Psoas muscle (tissue), 8 donors: ENCODE results near the gene TRIP6. TPM values are rescaled to one million over a fixed set of nuclear protein-coding genes. Genes with fewer than 3 reads are reported as not detected.

Experiments used
- ATAC-seq, 4 donors: fragments of 200-7000 bp; cut with Tn5 transposase; one replicate each; pipeline ENCODE4 v1.9.1; 2020; ENCODE audit warnings: moderate library complexity in 3 of 4, mild to moderate bottlenecking in 2 of 4
- DNase-seq, 2 donors: peaks; one replicate each; pipeline ENCODE4 v3.0.0-alpha.2; 2020
- H3K27ac ChIP-seq: fragments of 200-600 bp; one replicate; pipeline ENCODE4 v1.8.0; 2022
- H3K27me3 ChIP-seq, 3 donors: fragments of 200-600 bp in 1 of 3; one replicate each; pipeline versions ENCODE4 v1.6.1 to v1.8.0; 2013 to 2022; ENCODE audit warnings: low read length in 2 of 3, mild to moderate bottlenecking in 2 of 3, moderate library complexity in 1 of 3; ENCODE audit not compliant: insufficient read depth in 3 of 3
- H3K36me3 ChIP-seq, 2 donors: fragments of 200-600 bp in 1 of 2; one replicate each; pipeline versions ENCODE4 v1.6.1 to v1.8.0; 2013 to 2022; ENCODE audit warnings: low read depth in 1 of 2, mild to moderate bottlenecking in 1 of 2, moderate library complexity in 1 of 2; ENCODE audit not compliant: insufficient read depth in 1 of 2
- H3K4me1 ChIP-seq: fragments of 200-600 bp; one replicate; pipeline ENCODE4 v1.8.0; 2022
- H3K4me3 ChIP-seq: fragments of 200-600 bp; one replicate; pipeline ENCODE4 v1.8.0; 2022; ENCODE audit warnings: mild to moderate bottlenecking
- H3K9me3 ChIP-seq: fragments of 200-600 bp; one replicate; pipeline ENCODE4 v1.8.0; 2022
- WGBS, 3 donors: extraction: QIAGEN DNeasy Blood & Tissue Kit; methylation state at CpG; one replicate each; pipeline versions ENCODE4 v1.1.6 to v1.1.7; 2013; 5-methylcytosine and 5-hydroxymethylcytosine counted together
- intact Hi-C, 2 donors: fragments of 100-400 bp; cut with DNase I; formaldehyde crosslinking; loops; one replicate each; pipeline versions ENCODE4 v1.11.0 to v1.14.2; 2022
- long read RNA-seq, 2 donors: library from polyadenylated mRNA; unstranded; transcript quantifications; one replicate each; pipeline ENCODE4 v2.0.0, GENCODE V29; 2021
- polyA plus RNA-seq, 3 donors: library from polyadenylated mRNA; stranded (reverse); fragments of 200-250 nt; gene quantifications; one replicate each; pipeline ENCODE4 v1.2.3, GENCODE V29; 2013
- total RNA-seq, 4 donors: library from RNA; stranded (reverse); fragmentation: NEBNext Ultra II Directional in 2 of 4; extraction: Animal tissue kit (Norgen Biotek cat#: 25700) in 2 of 4; gene quantifications; one replicate each; pipeline versions ENCODE4 v1.2.1 to v1.2.4, GENCODE V29; 2021 to 2023
- TF ChIP-seq, protein P1 (sequence below): fragments of 200-600 bp; IDR thresholded peaks from one replicate; pipeline ENCODE4 v1.8.0; 2022; ENCODE audit warnings: antibody characterized with exemption
- donor health status: healthy with polysubstance abuse.
- donor health status: DM: no; HTN: no; CAD: no; lungs with moderate emphysema.
- donor health status: Bipolar disorder and iron deficiency.
- donor health status: healthy.
- donor health status: DM: yes; HTN: yes; CAD: no.
- donor health status: DM: no; HTN: no; CAD: no.
- donor health status: DM: no; HTN: no; CAD: no.
- donor health status: DM: yes; HTN: yes; CAD: no.

The TRIP6 gene, protein sequence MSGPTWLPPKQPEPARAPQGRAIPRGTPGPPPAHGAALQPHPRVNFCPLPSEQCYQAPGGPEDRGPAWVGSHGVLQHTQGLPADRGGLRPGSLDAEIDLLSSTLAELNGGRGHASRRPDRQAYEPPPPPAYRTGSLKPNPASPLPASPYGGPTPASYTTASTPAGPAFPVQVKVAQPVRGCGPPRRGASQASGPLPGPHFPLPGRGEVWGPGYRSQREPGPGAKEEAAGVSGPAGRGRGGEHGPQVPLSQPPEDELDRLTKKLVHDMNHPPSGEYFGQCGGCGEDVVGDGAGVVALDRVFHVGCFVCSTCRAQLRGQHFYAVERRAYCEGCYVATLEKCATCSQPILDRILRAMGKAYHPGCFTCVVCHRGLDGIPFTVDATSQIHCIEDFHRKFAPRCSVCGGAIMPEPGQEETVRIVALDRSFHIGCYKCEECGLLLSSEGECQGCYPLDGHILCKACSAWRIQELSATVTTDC
- 1 to 10 TPM; 5.0 to 8.8 (median 6.8) TPM for total RNA-seq
- 1 to 10 TPM; 4.3 to 7.1 (median 5.3) TPM for polyA plus RNA-seq
- long read RNA-seq, donor 1, transcript TRIP6-201 (9 exons, 1,942 nt): major isoform, 6 of 11 reads
- long read RNA-seq, donor 1, partial matches to known transcripts: 2 of 11 reads
- long read RNA-seq, donor 1, other reads (novel, unspliced or antisense): 3 of 11 reads
- long read RNA-seq, donor 2, transcript TRIP6-201 (9 exons, 1,942 nt): major isoform, 6 of 15 reads
- long read RNA-seq, donor 2, partial matches to known transcripts: 3 of 15 reads
- long read RNA-seq, donor 2, other reads (novel, unspliced or antisense): 6 of 15 reads

DNA sequence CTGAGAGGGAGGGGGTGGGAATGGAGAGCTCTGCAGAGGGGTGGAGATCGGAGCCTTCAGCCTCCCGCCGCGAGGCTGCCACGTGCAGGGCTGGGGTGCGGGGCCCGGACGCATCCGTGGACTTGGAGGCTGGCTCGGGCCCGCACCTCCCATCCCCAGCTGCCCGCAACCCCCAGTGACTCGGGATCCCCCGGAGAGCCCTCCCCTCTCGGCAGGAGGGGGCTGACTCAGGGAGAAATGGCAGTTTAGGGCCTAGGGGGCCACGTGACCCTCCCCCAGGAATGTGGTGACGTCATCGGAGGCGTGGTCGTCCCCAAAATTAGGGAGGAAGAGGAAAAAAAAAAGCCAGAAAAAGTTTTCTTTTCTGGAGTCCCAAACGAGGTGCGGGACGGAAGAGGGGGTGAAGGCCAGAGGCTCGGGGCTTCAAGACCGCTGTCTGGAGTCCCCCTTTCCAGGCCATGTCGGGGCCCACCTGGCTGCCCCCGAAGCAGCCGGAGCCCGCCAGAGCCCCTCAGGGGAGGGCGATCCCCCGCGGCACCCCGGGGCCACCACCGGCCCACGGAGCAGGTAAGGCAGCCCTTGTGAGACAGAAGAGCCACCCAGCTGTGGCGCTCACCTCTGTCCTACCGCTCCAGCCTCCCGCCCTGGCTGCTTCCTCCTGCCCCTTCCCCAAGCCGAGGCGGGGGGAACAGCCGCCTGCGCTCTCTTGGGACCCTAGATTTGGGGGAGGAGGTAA lies at the start of gene TRIP6:
Gene TRIP6 (plus strand): TSS at position 348 of the 736 bp plus-strand sequence. CDS start 111 bp downstream, at position 459.
- TF ChIP-seq, protein P1, sequence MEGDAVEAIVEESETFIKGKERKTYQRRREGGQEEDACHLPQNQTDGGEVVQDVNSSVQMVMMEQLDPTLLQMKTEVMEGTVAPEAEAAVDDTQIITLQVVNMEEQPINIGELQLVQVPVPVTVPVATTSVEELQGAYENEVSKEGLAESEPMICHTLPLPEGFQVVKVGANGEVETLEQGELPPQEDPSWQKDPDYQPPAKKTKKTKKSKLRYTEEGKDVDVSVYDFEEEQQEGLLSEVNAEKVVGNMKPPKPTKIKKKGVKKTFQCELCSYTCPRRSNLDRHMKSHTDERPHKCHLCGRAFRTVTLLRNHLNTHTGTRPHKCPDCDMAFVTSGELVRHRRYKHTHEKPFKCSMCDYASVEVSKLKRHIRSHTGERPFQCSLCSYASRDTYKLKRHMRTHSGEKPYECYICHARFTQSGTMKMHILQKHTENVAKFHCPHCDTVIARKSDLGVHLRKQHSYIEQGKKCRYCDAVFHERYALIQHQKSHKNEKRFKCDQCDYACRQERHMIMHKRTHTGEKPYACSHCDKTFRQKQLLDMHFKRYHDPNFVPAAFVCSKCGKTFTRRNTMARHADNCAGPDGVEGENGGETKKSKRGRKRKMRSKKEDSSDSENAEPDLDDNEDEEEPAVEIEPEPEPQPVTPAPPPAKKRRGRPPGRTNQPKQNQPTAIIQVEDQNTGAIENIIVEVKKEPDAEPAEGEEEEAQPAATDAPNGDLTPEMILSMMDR: no peak
- Histone ChIP-seq H3K27me3 (no peaks in the 10 kb centered on the region), H3K27ac (peak within 1 kb of the TSS; percentile 83), H3K4me1 (peaks cover 12% of the 10 kb centered on the region), H3K36me3 (peaks cover 0 to 16% of the 10 kb centered on the region in 2 donors), H3K9me3 (no peaks in the 10 kb centered on the region), H3K4me3 (peak within 1 kb of the TSS; percentile 77)
- peak; percentile 90 to 92 for DNase-seq
- WGBS, 3 donors: 9 to 12% (median 11%) methylated on average over 27 to 42 of the region's 42 CpGs
- ATAC-seq: peak; percentile 50 to 67 (median 54)
- intact Hi-C loops: no loop called here

DNA sequence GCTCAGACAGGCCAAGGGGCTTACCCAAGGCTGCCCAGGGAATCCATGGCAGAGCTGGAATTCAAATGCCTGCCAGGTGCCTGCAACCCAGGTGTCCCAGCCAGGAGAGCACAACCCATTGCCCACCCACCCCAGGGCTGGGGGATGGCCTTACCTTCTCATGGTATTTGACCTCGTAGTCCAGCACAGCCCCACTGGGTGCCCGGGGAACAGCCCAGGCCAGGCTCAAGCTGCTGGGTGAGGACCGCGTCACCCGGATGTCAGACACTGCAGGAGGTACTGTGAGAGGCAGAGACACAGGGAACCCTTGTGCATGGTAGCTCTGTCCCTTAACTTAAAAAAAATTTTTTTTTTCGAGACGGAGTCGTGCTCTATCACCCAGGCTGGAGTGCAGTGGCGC lies 48.8 kb upstream of the TRIP6 start:
- no peak for ATAC-seq
- intact Hi-C loops: no loop called here
- H3K4me1 ChIP-seq: no peaks in the 10 kb centered on the region
- 92 to 96% (median 94%) methylated on average over 9 of the region's 9 CpGs for WGBS, 3 donors
- H3K27me3 ChIP-seq: peaks cover 0 to 1% (median 0%) of the 10 kb centered on the region in 3 donors
- TF ChIP-seq, protein P1: no peak
- DNase-seq: no peak
- H3K27ac ChIP-seq: no peak overlapping the region
- no peaks in the 10 kb centered on the region for H3K9me3 ChIP-seq
- no peak overlapping the region for H3K4me3 ChIP-seq
- H3K36me3 ChIP-seq: peaks cover 0 to 13% of the 10 kb centered on the region in 2 donors

DNA sequence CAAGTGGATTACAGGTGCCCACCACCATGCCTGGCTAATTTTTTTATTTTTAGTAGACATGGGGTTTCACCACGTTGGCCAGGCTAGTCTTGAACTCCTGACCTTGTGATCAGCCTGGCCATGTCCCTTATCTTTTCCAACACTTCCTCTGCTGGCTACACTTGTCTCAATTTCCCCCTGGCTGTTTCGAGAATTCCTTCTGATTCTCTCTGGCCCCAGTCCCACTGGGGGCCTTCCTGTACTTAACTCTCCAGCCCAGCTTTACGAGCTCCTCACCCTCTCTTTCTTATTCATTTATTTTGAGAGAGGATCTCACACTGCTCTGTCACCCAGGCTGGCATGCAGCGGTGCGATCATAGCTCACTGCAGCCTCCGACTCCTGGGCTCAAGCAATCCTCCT lies 48.4 kb upstream of the TRIP6 start:
- intact Hi-C loops: no loop called here
- Histone ChIP-seq H3K27me3 (peaks cover 0 to 2% (median 1%) of the 10 kb centered on the region in 3 donors), H3K36me3 (peaks cover 0 to 10% of the 10 kb centered on the region in 2 donors), H3K4me3 (no peak overlapping the region), H3K9me3 (no peaks in the 10 kb centered on the region), H3K27ac (no peak overlapping the region), H3K4me1 (no peaks in the 10 kb centered on the region)
- ATAC-seq (no peak), DNase-seq (no peak)
- WGBS, 3 donors: 84 to 88% (median 84%) methylated on average over 6 of the region's 6 CpGs
- TF ChIP-seq, protein P1: no peak

DNA sequence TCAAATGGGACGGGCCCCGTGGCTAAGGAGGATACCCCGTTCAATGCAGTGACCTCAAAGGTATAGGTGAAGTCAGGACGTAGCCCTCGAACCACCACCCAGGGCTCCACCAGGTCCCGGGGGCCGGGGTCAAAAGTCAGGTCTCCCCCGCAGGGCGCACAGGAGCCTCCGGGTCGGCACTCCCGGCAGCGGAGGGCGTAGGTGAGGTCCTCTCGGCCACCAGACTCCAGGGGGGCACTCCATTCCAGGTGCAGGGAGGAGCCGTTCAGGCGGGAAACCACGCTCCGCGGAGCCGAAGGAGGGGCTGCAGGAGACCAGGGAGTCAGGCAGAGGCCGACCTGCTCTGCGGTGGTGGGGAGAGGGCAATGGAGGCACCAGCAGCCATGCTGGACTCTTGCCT lies 47.6 kb upstream of the TRIP6 start:
- TF ChIP-seq, protein P1: no peak
- 94 to 95% (median 94%) methylated on average over 23 of the region's 23 CpGs for WGBS, 3 donors

More for the DNA sequence above, 47.6 kb upstream of the TRIP6 start:
- Histone ChIP-seq H3K4me3 (no peak overlapping the region), H3K27me3 (peaks cover 0 to 10% (median 1%) of the 10 kb centered on the region in 3 donors), H3K27ac (no peak overlapping the region), H3K4me1 (no peaks in the 10 kb centered on the region), H3K36me3 (peaks cover 0 to 5% of the 10 kb centered on the region in 2 donors), H3K9me3 (no peaks in the 10 kb centered on the region)
- intact Hi-C loops: no loop called here
- DNase-seq: no peak
- no peak for ATAC-seq
